ENCODE data around the gene SMC1B.

SMC1B gene

GRCh38 chr22:45314786-45315185, 98.6 kb downstream of the SMC1B start:
- no peak overlapping the region for H2AFZ ChIP-seq
- H3K36me3 ChIP-seq (ENCODE audit: control insufficient read depth, insufficient read depth, low read length): no peaks in the 10 kb centered on the region
- H3K9ac ChIP-seq: no peak overlapping the region
- no peak overlapping the region for H3K4me3 ChIP-seq (ENCODE audit: low read depth, low read length)
- no peaks in the 10 kb centered on the region for H3K27me3 ChIP-seq (ENCODE audit: control insufficient read depth, insufficient read depth, low read length)
- no peak for TF ChIP-seq CTCF (IDR thresholded peaks at IDR 0.05)
- H3K4me1 ChIP-seq: peaks cover 3% of the 10 kb centered on the region
- no peaks in the 10 kb centered on the region for H3K79me2 ChIP-seq
- H3K9me3 ChIP-seq (ENCODE audit: control insufficient read depth, low read length): no peaks in the 10 kb centered on the region
- H3K27ac ChIP-seq: no peak overlapping the region
- no peak overlapping the region for H3K4me2 ChIP-seq (ENCODE audit: low read length)

DNA sequence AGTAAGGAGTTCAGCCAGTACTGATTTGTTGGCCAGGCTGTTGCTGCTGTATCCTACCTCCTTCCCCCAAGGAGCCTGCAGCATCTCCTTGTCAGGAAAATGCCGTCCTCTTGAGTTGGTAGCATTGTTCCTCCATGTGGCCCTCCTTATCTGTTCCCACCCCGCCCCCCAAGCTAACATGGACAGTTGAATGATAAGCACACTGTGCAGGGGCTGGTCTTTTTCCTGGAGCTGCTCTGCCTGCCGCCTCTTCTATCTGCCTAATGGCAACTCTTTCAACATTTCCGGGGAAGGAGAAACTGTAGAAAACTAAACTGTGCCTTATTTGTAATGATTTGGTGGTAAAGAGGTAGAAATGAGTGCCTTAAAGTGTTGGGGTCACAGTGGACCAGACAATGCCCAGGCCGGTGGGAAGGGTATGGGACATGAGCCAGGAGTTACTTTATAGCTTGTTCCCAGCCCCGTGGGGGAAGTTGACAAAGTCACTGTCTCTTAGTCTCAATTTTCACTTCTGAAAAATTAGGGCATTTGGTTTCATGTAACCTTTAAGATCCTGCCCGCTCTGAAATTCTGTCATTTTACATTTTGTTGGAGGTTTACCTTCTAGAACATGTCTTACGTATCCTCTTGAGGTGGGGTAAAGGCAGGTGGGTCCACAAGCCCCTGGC, 99.2 kb downstream of the SMC1B start:
- H3K79me2 ChIP-seq: no peaks in the 10 kb centered on the region
- no peaks in the 10 kb centered on the region for H3K27me3 ChIP-seq (ENCODE audit: control insufficient read depth, insufficient read depth, low read length)
- no peak overlapping the region for H3K4me2 ChIP-seq (ENCODE audit: low read length)
- H3K9me3 ChIP-seq (ENCODE audit: control insufficient read depth, low read length): no peaks in the 10 kb centered on the region
- H3K9ac ChIP-seq: no peak overlapping the region
- no peaks in the 10 kb centered on the region for H3K36me3 ChIP-seq (ENCODE audit: control insufficient read depth, insufficient read depth, low read length)
- peaks cover 3% of the 10 kb centered on the region for H3K4me1 ChIP-seq
- H3K27ac ChIP-seq: no peak overlapping the region
- no peak overlapping the region for H2AFZ ChIP-seq
- H3K4me3 ChIP-seq (ENCODE audit: low read depth, low read length): no peak overlapping the region
- TF ChIP-seq CTCF (IDR thresholded peaks at IDR 0.05): no peak

- Histone ChIP-seq H3K9ac (no peak overlapping the region), H3K36me3 (ENCODE audit: control insufficient read depth, insufficient read depth, low read length) (no peaks in the 10 kb centered on the region), H3K27me3 (ENCODE audit: control insufficient read depth, insufficient read depth, low read length) (no peaks in the 10 kb centered on the region), H3K4me2 (ENCODE audit: low read length) (no peak overlapping the region), H3K4me1 (peaks cover 1% of the 10 kb centered on the region), H3K27ac (no peak overlapping the region), H3K4me3 (ENCODE audit: low read depth, low read length) (no peak overlapping the region), H3K9me3 (ENCODE audit: control insufficient read depth, low read length) (no peaks in the 10 kb centered on the region), H3K79me2 (no peaks in the 10 kb centered on the region), H2AFZ (no peak overlapping the region)
- TF ChIP-seq CTCF (IDR thresholded peaks at IDR 0.05): no peak
These were observed 100.5 kb downstream of the SMC1B start for GRCh38 chr22:45312856-45313255.

DNA sequence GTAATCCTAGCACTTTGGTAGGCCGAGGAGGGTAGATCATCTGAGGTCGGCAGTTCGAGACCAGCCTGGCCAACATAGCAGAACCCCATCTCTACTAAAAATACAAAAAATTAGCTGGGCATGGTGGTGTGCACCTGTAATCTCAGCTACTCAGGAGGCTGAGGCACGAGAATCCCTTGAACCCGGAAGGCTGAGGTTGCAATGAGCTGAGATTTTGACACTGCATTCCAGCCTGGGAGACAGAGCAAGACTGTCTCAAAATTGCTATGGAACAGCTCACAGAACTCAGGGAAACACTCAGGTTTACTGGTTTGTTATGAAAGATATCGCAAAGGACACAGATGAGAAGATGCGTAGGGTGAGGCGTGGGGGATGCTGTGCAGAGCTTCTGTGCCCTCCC, 101.0 kb downstream of the SMC1B start:
- no peaks in the 10 kb centered on the region for H3K9me3 ChIP-seq (ENCODE audit: control insufficient read depth, low read length)
- no peak overlapping the region for H3K4me3 ChIP-seq (ENCODE audit: low read depth, low read length)
- H3K27ac ChIP-seq: no peak overlapping the region
- TF ChIP-seq CTCF (IDR thresholded peaks at IDR 0.05): no peak
- H2AFZ ChIP-seq: no peak overlapping the region
- H3K9ac ChIP-seq: no peak overlapping the region
- no peaks in the 10 kb centered on the region for H3K4me1 ChIP-seq
- no peaks in the 10 kb centered on the region for H3K79me2 ChIP-seq
- H3K36me3 ChIP-seq (ENCODE audit: control insufficient read depth, insufficient read depth, low read length): no peaks in the 10 kb centered on the region
- H3K4me2 ChIP-seq (ENCODE audit: low read length): no peak overlapping the region
- no peaks in the 10 kb centered on the region for H3K27me3 ChIP-seq (ENCODE audit: control insufficient read depth, insufficient read depth, low read length)

DNA sequence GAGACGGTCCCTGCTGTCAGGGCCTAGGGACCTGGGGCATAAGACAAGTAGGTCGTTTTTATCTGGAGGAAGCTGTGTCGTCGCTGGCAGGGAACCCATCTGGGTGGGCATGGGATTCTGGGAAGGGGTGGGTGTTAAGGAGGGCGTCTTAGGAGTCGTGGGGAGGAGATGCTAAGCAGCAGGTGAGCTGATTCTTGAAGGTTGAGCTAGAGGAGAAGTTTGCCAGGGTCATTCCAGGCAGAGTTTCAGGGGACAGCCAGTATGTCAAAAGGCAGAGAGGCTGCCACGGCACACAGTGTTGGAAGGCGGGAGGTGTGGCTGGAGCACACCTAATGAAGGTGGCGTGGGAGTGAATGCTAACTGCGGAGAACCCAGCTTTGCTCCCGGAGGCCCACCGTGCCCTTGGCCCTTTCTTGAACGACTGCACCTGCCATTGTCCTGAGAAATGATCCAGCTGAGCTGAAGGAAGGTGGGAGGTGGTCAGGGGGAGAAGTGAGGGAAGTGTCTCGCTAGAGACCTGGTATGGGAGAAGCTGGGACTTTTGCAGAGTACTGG, 102.3 kb downstream of the SMC1B start:
- Histone ChIP-seq H3K79me2 (no peaks in the 10 kb centered on the region), H3K4me2 (ENCODE audit: low read length) (peak overlapping the region; percentile 89), H3K27ac (no peak overlapping the region), H3K9me3 (ENCODE audit: control insufficient read depth, low read length) (no peaks in the 10 kb centered on the region), H3K9ac (no peak overlapping the region), H3K4me1 (no peaks in the 10 kb centered on the region), H3K27me3 (ENCODE audit: control insufficient read depth, insufficient read depth, low read length) (no peaks in the 10 kb centered on the region), H2AFZ (no peak overlapping the region), H3K4me3 (ENCODE audit: low read depth, low read length) (peak overlapping the region; percentile 76), H3K36me3 (ENCODE audit: control insufficient read depth, insufficient read depth, low read length) (no peaks in the 10 kb centered on the region)
- TF ChIP-seq CTCF (IDR thresholded peaks at IDR 0.05): no peak
